ENCODE results near the gene PRRG2.
"Not testable (repeated sequence)": the region's sequence is repeated elsewhere in the genome, so short reads cannot be mapped to it uniquely, and the experiment has no call there.

PRRG2 gene

DNA sequence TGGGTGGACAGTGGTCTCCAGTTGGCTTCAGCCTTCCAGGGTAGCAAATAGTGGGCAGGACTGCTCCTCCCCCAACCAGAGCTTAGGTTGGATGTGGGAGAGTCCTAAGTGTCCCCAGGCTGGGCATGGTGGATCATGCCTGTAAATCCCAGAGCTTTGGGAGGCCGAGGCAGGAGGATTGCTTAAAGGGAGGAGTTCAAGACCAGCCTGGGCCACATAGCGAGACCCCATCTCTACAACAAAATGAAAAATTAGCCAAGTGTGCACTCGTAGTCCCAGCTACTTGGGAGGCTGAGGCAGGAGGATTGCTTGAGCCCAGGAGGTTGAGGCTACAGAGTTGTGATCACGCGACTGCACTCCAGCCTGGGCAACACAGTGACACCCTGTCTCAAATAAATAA, 51.5 kb downstream of the PRRG2 start:
- no peak overlapping the region for H3K4me3 ChIP-seq (ENCODE audit: low read length)
- DNase-seq (ENCODE audit: low read depth, low spot score) = no peak

DNA sequence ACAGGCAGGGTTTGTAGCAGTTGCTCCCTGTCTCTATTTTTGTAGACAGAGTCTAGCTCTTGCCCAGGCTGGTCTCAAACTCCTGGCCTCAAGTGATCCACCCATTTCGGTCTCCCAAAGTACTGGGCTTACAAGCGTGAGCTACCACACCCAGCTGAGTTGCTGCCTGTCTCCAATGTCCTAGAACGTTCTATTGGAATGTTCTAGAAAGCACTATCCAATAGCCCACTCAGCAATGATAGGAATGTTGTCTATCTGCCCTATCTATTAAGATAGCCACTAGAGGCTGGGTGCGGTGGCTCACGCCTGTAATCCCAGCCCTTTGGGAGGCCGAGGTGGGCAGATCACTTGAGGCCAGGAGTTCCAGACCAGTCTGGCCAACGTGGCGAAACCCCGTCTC, 52.2 kb downstream of the PRRG2 start:
- not testable (repeated sequence) for DNase-seq (ENCODE audit: low read depth, low spot score)

DNA sequence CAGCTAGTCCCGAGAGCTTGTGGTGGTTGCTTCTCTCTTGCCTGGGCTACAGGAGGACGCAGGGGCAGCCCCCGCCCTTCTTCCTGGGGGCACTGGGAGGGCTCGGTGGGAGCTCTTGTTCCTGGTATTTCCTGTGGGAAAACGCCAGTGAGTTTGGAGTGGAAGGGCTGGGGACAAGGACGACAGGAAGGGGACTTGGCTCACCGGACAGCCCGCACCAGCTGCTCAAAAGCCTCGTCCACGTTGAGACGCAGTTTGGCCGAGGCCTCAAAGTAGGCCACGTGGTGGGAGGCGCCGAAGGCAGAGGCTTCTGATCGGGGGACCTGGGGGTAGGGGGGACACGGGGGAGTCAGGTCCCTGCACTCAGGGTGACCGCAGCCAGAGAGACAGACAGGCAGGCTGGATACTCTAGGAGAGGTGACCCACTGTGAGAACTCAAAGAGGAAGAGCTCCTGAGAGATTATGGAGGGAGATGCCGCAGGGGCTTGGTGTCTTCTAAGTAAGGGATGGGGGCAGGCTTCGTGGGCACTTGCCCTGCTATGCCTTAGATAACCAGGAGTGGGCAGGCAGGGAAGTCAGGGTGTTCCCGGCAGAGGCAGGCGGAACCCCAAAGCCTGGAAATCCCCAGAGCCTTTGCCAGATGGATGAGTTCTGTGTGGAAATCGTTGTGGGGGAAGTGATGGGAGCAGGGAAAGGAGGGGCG, 54.6 kb downstream of the PRRG2 start:
- no peak for DNase-seq (ENCODE audit: low read depth, low spot score)
- no peak overlapping the region for H3K4me3 ChIP-seq (ENCODE audit: low read length)

More for the DNA sequence above, 52.2 kb downstream of the PRRG2 start:
- not testable (repeated sequence) for H3K4me3 ChIP-seq (ENCODE audit: low read length)

- DNase-seq (ENCODE audit: low read depth, low spot score) = no peak
- H3K4me3 ChIP-seq (ENCODE audit: low read length) = no peak overlapping the region
Observed at GRCh38 chr19:49636233-49636932, 55.3 kb downstream of the PRRG2 start.

- no peak for DNase-seq (ENCODE audit: low read depth, low spot score)
- H3K4me3 ChIP-seq (ENCODE audit: low read length) = no peak overlapping the region
Observed at GRCh38 chr19:49637821-49638738, 57.0 kb downstream of the PRRG2 start.

DNA sequence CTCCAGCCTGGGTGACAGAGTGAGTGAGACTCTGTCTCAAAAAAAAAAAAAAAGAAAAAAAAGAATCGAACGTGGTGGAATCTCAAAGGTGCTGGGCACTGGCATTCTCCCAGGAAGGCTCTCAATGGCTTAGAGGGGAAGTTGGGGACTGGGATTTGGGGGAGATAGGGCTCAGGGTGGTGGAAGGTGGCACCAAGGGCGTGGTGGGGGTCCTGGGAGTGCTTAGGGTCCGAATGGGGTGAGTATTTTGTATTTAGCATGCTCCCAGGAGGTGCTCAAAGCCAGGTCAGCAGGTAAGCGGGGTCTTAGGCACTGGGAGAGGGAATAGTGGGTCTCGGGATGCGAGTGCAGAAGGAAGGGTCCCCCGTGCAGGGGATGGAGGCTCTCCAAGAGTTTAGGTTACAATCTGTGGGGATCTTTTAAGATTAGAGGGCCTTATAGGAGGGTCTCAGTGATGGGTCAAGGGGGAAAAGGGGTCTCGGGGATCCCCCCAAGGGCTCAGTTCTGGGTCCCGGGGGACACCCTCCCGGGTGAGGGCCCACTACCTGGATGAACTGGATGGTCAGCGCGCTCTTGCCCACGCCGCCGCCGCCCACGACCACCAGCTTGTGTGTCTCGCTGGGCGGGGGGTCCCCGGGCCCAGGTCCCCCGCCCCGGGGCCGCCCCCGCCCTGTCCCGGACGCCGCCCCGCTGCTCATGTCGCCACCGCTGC, 58.4 kb downstream of the PRRG2 start:
- DNase-seq (ENCODE audit: low read depth, low spot score) = no peak
- H3K4me3 ChIP-seq (ENCODE audit: low read length) = peak overlapping the region; percentile 47

DNA sequence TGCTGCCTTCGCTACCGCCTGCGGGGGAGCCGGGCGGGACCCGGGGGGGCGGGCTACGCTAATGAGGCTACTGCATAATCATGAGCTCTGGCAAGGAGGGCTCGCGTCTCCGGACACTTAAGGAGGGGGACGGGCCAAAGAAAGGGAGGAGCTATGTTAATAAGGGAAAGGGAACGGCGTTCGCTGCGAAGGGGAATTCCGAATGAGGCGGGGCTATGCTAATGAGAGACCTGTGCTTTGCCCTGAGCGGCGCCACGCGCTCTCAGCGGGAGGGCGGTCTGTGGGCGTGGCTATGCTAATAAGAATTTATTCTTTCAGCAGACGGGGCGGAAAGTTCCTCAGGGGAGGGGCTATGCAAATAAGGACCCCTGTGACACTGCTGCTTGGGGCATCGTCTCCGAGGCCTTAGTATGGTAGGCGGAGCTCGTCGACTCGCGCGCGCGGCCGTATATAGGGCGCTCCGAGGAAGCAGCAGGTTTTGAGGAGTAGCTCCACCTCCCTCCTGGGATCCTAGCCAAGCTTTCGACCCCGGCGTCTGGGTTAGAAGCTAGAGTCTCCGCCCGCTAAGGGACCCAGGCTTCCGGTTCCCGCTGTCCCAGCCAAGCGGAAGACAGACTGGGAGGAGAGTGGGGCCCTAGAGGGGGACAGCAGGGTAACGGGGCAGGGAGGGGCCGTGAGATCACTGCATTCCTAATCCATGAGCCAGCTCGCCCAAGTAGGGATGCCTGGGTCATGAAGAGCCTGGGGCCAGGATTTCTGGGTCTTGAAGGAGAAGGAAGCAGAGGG, 59.2 kb downstream of the PRRG2 start, which contains the start of gene RRAS:
RRAS (minus strand) TSS at position 31 of the 786 bp plus-strand sequence. CDS start 45 bp downstream, outside the sequence.
- peak; percentile 100 for DNase-seq (ENCODE audit: low read depth, low spot score)
- peak within 1 kb of the TSS; percentile 99 for H3K4me3 ChIP-seq (ENCODE audit: low read length)
